Osteocyte (in vitro differentiated cells): ENCODE measurements around the gene BTBD16. TPM values are rescaled to one million over a fixed set of nuclear protein-coding genes. Genes with fewer than 3 reads are reported as not detected.
A peak's percentile ranks its signal among the peaks of the same experiment; 100 is the strongest.

Experiments
- DNase-seq: peaks from one replicate; pipeline ENCODE4 v3.0.0; 2021; ENCODE audit warnings: mixed read lengths; ENCODE audit not compliant: unreplicated experiment; ENCODE audit errors: extremely low spot score
- H3K27ac Mint-ChIP-seq: one replicate; pipeline ENCODE4 v1.8.0; 2021; ENCODE audit warnings: mild to moderate bottlenecking, mixed read lengths; ENCODE audit not compliant: unreplicated experiment
- H3K27me3 Mint-ChIP-seq: one replicate; pipeline ENCODE4 v1.8.0; 2021; ENCODE audit warnings: mixed read lengths; ENCODE audit not compliant: unreplicated experiment
- H3K36me3 Mint-ChIP-seq: one replicate; pipeline ENCODE4 v1.8.0; 2021; ENCODE audit warnings: mixed read lengths; ENCODE audit not compliant: unreplicated experiment
- H3K4me1 Mint-ChIP-seq: one replicate; pipeline ENCODE4 v1.8.0; 2021; ENCODE audit warnings: mixed read lengths; ENCODE audit not compliant: unreplicated experiment
- H3K4me3 Mint-ChIP-seq: one replicate; pipeline ENCODE4 v1.8.0; 2021; ENCODE audit warnings: mild to moderate bottlenecking, moderate library complexity, mixed read lengths; ENCODE audit not compliant: unreplicated experiment
- H3K9me3 Mint-ChIP-seq: one replicate; pipeline ENCODE4 v1.8.0; 2021; ENCODE audit warnings: mixed read lengths; ENCODE audit not compliant: unreplicated experiment
- CTCF ChIP-seq: fragments of 200-600 bp; sonication (generic); IDR thresholded peaks from 2 replicates; pipeline ENCODE4 v1.5.0; 2021; ENCODE audit warnings: antibody characterized with exemption, mild to moderate bottlenecking, moderate library complexity
- total RNA-seq: library from RNA; stranded (reverse); gene quantifications from 2 replicates; pipeline ENCODE4 v1.2.1, GENCODE V29; 2021

Gene BTBD16
- total RNA-seq, 1 donor from 2014 or later, result not detected

GRCh38 chr10:122227754-122228153 is 43.3 kb upstream of the BTBD16 start:
- no peak for TF ChIP-seq CTCF
- Mint-ChIP-seq H3K36me3 (peaks cover 50% of the 10 kb centered on the region), H3K9me3 (no peaks in the 10 kb centered on the region), H3K27ac (no peak overlapping the region), H3K27me3 (no peaks in the 10 kb centered on the region), H3K4me3 (no peak overlapping the region), H3K4me1 (peaks cover 6% of the 10 kb centered on the region)
- DNase-seq, result no peak

GRCh38 chr10:122229666-122230065 is 41.4 kb upstream of the BTBD16 start:
- peaks cover 11% of the 10 kb centered on the region for H3K4me1 Mint-ChIP-seq
- DNase-seq, result no peak
- H3K27me3 Mint-ChIP-seq, result no peaks in the 10 kb centered on the region
- no peak overlapping the region for H3K27ac Mint-ChIP-seq
- no peak overlapping the region for H3K4me3 Mint-ChIP-seq
- TF ChIP-seq CTCF, result no peak
- H3K9me3 Mint-ChIP-seq, result no peaks in the 10 kb centered on the region
- H3K36me3 Mint-ChIP-seq, result peaks cover 45% of the 10 kb centered on the region

GRCh38 chr10:122230222-122230621 is 40.9 kb upstream of the BTBD16 start:
- Mint-ChIP-seq H3K4me1 (peaks cover 12% of the 10 kb centered on the region), H3K4me3 (no peak overlapping the region), H3K27ac (no peak overlapping the region), H3K9me3 (no peaks in the 10 kb centered on the region), H3K27me3 (no peaks in the 10 kb centered on the region), H3K36me3 (peaks cover 39% of the 10 kb centered on the region)
- no peak for TF ChIP-seq CTCF
- no peak for DNase-seq

- no peaks in the 10 kb centered on the region for H3K9me3 Mint-ChIP-seq
Measured at GRCh38 chr10:122232769-122233168, 38.3 kb upstream of the BTBD16 start.

GRCh38 chr10:122233857-122234348 is 37.2 kb upstream of the BTBD16 start:
- Mint-ChIP-seq H3K27me3 (no peaks in the 10 kb centered on the region), H3K9me3 (no peaks in the 10 kb centered on the region), H3K4me3 (no peak overlapping the region), H3K27ac (no peak overlapping the region), H3K36me3 (peaks cover 32% of the 10 kb centered on the region), H3K4me1 (peaks cover 12% of the 10 kb centered on the region)
- TF ChIP-seq CTCF, result no peak
- DNase-seq, result no peak

More at GRCh38 chr10:122232769-122233168, 38.3 kb upstream of the BTBD16 start:
- Mint-ChIP-seq H3K4me1 (peaks cover 12% of the 10 kb centered on the region), H3K27ac (peak overlapping the region; percentile 60), H3K4me3 (no peak overlapping the region), H3K36me3 (peaks cover 36% of the 10 kb centered on the region), H3K27me3 (no peaks in the 10 kb centered on the region)
- no peak for DNase-seq
- TF ChIP-seq CTCF, result no peak
